Measurements from ENCODE around the gene IGF2R.

DNA sequence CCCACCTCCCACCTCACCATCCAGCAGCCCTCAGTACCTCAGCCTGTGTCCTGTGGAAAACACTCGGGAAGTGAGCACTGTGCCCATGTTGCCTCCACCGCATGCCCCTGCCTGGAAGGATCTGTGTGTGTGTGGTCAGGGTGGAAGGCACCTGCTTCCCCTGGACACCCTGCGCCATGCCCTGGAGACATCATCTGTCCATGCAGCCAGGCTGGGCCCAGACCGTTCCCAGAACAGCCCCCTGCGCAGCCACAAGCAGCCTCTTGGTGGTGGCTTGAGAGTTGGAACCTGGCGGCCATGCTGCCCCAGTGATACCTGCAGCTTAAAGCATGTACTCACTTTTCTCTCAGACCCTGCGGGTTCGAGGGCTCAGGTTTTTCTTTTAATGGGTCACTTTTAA, 117.9 kb downstream of the IGF2R start:
- TF ChIP-seq, protein P1, sequence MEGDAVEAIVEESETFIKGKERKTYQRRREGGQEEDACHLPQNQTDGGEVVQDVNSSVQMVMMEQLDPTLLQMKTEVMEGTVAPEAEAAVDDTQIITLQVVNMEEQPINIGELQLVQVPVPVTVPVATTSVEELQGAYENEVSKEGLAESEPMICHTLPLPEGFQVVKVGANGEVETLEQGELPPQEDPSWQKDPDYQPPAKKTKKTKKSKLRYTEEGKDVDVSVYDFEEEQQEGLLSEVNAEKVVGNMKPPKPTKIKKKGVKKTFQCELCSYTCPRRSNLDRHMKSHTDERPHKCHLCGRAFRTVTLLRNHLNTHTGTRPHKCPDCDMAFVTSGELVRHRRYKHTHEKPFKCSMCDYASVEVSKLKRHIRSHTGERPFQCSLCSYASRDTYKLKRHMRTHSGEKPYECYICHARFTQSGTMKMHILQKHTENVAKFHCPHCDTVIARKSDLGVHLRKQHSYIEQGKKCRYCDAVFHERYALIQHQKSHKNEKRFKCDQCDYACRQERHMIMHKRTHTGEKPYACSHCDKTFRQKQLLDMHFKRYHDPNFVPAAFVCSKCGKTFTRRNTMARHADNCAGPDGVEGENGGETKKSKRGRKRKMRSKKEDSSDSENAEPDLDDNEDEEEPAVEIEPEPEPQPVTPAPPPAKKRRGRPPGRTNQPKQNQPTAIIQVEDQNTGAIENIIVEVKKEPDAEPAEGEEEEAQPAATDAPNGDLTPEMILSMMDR (IDR thresholded peaks at IDR 0.05; ENCODE audit: borderline replicate concordance, extremely low read depth, low read length, poor library complexity, severe bottlenecking), result no peak
- no peak for TF ChIP-seq EZH2 (IDR thresholded peaks at IDR 0.05; ENCODE audit: borderline replicate concordance, low read depth, low read length, severe bottlenecking)
